NCI-H2171 (cell line): ENCODE measurements around the gene CCDC12.
A peak's percentile ranks its signal among the peaks of the same experiment; 100 is the strongest.
"Not testable (repeated sequence)": the region's sequence is repeated elsewhere in the genome, so short reads cannot be mapped to it uniquely, and the experiment has no call there.

Source experiments
- DNase-seq: peaks from one replicate; lab custom pipeline; 2025; lab: John Stamatoyannopoulos, UW

The CCDC12 gene

DNA sequence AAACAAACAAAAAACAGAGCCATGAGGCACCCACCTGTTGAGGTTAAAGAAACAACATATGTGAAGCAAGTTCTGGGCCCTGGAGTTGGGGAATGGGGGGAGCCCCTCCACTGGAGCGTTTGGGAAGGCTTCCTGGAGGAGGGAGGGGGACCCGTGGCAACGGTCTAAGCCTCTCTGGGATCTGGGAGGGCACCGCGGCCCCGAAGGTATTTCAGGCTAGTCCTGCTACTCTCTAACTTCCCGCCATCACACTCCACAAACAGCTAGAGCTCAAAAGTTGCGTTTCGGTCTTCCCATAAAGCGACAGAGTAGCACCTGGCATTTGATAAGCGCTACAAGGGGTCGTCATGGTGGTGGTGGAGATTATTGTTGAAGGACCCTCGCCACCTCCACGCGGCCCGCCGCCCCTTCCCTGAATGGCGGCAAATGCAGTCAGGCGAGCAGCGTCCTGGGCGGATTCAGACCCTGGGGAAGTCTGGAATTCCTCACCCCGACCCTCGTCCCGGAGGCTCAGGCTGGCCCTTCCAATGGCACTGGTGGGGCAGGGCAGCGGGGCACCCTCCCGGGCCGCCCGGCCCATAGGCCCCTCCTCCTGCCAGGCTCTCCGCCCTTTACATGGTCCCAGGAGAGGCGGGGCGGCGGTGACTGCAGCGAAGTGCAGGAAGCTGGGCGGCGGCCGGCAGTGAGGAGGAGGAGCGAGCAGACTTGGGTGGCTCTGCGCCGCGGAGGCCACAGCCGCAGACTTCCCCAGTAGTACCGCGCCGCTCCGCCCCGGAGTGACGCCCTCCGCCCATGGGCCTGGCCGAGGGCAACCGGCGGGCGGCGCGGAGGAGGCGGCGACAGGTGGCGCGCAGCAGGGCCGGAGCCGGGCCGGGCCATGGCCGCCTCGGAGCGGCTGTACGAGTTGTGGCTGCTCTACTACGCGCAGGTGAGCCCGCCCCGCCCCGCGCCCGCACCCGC, 2.7 kb upstream of the CCDC12 start, which contains the start of gene NBEAL2:
NBEAL2 (plus strand) TSS at position 682 of the 960 bp plus-strand sequence; CDS start at position 878, 196 bp downstream.
- peak; percentile 65 for DNase-seq

GRCh38 chr3:46978381-46978780, 1.8 kb upstream of the CCDC12 start:
- DNase-seq: no peak

- DNase-seq: no peak
Measured at GRCh38 chr3:46977811-46978195, 1.3 kb upstream of the CCDC12 start.

- DNase-seq: no peak
Measured at GRCh38 chr3:46974421-46975171, 1.9 kb downstream of the CCDC12 start.

GRCh38 chr3:46972396-46972795, 4.1 kb downstream of the CCDC12 start:
- DNase-seq: no peak

- no peak for DNase-seq
Measured at GRCh38 chr3:46971742-46972141, 4.8 kb downstream of the CCDC12 start.

GRCh38 chr3:46971151-46971550, 5.4 kb downstream of the CCDC12 start:
- DNase-seq: no peak

- DNase-seq: no peak
Measured at GRCh38 chr3:46970391-46971091, 6.0 kb downstream of the CCDC12 start.

DNA sequence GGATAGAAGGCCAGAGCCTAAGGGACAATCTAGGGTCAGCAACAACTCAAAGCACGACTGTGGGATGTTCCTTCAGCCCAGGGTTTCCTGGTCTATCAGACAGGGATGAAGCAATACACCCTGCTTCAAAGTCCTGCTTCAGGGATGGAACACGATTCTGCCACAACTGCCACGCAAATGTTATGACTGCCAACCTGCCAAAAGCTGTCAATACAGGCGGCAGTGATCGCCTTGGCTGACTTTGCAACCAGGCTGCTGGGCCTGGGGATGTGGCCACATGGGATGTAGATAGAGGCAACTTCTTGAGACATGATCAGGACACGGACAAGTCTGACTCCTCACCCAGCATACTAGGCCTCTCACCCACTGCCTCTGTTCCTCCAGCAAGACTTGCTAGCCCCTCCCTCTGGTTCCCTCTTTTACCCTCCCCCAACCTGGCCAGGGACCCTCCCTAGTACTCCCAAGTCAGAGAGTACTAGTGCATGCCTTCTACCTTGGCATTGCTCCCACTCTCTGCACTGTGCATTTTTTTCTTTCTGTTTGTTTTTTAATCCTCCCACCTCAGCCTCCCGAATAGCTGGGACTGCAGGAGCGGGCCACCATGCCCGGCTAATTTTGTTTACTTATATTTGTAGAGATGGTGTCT, 7.6 kb downstream of the CCDC12 start:
- no peak for DNase-seq

DNA sequence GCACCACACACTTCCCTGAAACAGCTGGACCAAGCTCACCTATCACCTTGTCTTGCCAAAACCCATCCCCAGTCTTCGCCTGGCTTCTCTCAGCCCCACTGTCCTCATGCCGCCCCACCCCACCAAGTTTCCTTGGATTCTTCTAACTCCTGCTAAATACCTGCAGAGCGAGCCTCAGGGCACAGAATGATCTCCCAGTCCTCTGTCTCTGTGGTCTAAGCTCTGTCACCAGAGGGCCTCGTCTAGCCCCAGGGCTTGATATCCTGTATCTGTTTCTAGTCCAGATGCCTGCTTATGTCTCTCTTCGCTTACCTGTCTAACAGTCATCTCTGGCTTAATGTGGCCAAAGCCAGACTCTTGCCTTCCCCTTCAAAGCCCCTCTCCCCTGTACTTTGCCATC, 9.7 kb downstream of the CCDC12 start:
- DNase-seq: no peak

- DNase-seq: no peak
Measured at GRCh38 chr3:46965151-46965550, 11.4 kb downstream of the CCDC12 start.

GRCh38 chr3:46964038-46964590, 12.4 kb downstream of the CCDC12 start:
- not testable (repeated sequence) for DNase-seq

DNA sequence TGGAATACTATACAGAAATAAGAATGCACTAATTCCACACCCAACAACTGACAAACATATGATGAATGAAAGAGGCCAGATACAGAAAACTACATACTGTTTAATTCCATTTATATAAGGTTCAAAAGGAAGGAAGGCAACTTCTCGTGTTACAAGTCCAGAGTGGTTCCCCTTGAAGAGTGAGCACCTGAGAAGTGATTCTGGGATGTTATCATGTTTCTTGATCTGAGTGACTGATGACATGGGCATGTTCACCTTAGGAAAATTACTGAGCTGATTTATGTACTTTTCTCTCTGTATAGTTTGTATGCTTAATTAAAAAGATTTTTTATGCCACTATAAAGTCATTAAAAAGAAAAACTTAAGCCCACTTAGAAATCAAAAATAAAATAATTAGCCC, 13.6 kb downstream of the CCDC12 start:
- DNase-seq: no peak

- DNase-seq: no peak
Measured at GRCh38 chr3:46962427-46962826, 14.1 kb downstream of the CCDC12 start.

GRCh38 chr3:46960835-46961234, 15.7 kb downstream of the CCDC12 start:
- DNase-seq: no peak

DNA sequence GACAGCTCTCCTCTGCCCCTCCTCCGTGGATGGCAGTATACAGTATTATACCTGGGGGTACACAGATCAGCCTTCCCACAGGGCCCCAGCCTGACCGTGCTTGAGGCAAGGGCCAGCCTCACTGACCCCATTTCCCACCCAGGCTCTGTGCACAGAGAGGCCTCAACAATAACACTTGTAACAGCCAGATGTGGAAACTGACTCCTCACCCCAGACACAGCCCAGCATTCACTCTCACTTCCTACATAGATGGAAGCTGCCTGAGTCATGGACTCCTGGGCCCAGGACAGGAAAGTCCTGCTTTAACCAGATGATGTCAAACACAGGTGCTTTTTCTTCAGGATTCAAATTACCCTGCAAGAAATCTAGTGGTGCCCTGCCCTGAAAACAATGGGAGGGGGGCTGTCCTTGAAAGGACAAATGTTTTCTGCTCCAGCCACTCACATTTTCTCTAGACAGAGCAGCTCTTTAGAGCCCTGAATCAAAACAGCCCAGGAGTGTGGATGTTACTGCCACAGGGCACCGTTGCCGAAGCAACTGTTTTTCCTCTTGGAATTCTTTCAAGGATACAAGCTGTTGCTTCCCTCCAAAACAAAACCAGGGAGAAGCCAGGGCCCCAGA, 16.4 kb downstream of the CCDC12 start:
- no peak for DNase-seq

- DNase-seq: no peak
Measured at GRCh38 chr3:46959161-46959511, 17.4 kb downstream of the CCDC12 start.

DNA sequence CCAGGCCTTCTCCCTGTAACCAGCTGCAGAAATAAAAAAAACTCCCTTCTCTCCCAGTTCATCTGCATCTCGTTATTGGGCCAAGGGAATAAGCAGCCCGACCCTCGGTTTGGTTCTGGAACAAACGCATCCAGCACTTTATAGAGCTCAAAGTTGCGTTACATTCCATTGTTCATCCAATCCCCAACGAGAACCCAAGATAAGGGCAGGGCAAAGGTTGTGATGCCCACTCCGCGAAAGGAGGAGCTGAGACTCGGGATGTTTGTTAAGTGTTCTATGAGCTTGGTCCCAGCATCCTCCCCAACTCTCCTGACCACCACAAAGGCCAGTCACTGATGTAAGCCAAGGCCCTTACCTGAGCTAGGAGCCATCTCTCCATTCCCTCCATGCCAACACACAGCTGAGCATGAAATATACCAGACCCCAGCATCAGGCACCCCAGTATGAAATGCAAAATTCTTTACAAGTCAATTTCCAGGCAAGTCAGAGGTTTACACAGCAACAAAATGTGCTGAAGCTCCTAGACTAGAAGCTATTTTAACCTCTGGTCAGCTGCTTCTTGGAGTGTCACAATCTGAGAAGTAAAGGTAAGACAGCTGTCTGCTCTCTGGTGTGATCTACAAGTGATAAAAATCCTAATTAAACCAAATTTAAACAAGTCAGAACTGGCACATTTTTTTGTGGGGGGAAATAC, 17.9 kb downstream of the CCDC12 start:
- DNase-seq: no peak

- DNase-seq: no peak
Measured at GRCh38 chr3:46957092-46957820, 19.3 kb downstream of the CCDC12 start.

DNA sequence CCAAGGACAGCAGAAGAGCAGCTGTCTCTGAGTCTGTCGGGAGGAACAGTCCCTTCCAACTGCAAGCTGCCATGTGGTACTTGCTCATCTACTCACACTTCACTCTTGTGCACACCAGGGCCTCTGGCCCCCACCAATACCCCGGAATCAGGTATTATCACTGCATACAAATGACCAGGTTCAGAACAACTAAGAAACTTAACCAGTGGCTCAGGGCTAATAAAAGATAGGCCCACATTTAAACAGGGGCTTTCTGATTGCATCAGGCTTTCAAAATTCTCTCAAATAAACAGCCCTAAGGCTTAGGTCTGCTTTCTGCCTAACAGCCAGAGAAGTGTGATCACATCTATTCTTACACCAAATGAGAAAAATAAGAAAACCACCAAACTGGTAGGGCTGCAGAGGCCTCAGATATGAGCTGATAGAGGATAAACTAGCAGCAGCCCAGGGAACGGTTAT, 20.7 kb downstream of the CCDC12 start:
- no peak for DNase-seq
